ENCODE measurements around the gene TNPO3.

TNPO3 gene

DNA sequence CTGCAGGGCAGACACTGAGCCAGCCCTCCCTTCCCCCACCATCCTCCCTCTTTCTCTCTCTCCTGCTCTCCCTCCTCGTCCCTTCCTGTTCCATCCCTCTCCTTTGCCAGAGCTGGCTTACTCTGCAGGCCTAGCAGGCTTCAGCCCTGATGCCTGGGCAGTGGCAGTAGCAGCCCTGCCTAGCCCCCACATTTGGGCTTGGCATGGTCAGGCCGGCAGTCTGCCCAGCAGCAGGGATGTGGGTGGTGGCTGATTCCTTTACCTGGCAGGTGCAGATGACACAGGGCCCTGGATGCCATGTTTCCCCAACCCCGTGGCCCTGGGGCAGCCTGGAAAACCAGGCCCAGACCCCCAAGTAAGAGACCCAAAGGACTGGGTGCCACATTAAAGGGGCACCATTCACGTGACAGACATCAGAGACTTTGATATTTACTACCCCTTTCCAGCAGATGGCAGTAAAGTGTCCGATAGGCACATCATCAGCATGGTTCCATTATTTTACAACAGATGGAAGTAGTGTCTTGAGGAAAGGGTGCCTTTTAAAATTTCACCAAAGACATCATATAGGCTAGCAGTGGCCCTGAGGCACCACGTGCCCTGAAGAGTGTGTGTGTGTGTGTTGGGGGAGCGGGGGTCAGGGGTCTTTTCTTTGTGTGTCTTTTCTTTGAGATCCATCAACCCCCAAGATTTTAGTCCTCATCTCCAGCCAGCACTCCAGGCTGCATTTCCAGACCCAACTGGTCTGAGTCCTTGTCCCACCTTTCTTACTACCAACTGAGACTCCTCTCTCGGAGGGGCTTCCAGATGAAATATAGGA, 150.3 kb downstream of the TNPO3 start:
- peak; percentile 76 to 83 for DNase-seq
